HG03280 (cell line): ENCODE measurements around the gene OXCT1.
A peak's percentile ranks its signal among the peaks of the same experiment; 100 is the strongest.
"Not testable (repeated sequence)": the region's sequence is repeated elsewhere in the genome, so short reads cannot be mapped to it uniquely, and the experiment has no call there.

Experiments
- ATAC-seq: cut with Tn5 transposase; IDR thresholded peaks from one replicate; pipeline ENCODE4 v1.9.1; 2021; ENCODE audit warnings: mild to moderate bottlenecking, moderate library complexity; ENCODE audit not compliant: unreplicated experiment

OXCT1 gene

GRCh38 chr5:41728281-41728680, 141.9 kb downstream of the OXCT1 start:
- no peak for ATAC-seq

- ATAC-seq = no peak
Observed at GRCh38 chr5:41722359-41722950, 147.8 kb downstream of the OXCT1 start.

GRCh38 chr5:41721516-41721915, 148.7 kb downstream of the OXCT1 start:
- no peak for ATAC-seq

- no peak for ATAC-seq
Observed at GRCh38 chr5:41716382-41716781, 153.8 kb downstream of the OXCT1 start.

GRCh38 chr5:41714446-41714845, 155.8 kb downstream of the OXCT1 start:
- ATAC-seq = not testable (repeated sequence)

- ATAC-seq = no peak
Observed at GRCh38 chr5:41708604-41708940, 161.7 kb downstream of the OXCT1 start.

GRCh38 chr5:41707853-41708603, 162.2 kb downstream of the OXCT1 start:
- ATAC-seq = peak; percentile 75

GRCh38 chr5:41695920-41696582, 174.2 kb downstream of the OXCT1 start:
- ATAC-seq = no peak

GRCh38 chr5:41686767-41687166, 183.5 kb downstream of the OXCT1 start:
- no peak for ATAC-seq

GRCh38 chr5:41686191-41686590, 184.0 kb downstream of the OXCT1 start:
- no peak for ATAC-seq

GRCh38 chr5:41683181-41683580, 187.0 kb downstream of the OXCT1 start:
- ATAC-seq = no peak

- ATAC-seq = no peak
Observed at GRCh38 chr5:41682641-41683040, 187.6 kb downstream of the OXCT1 start.

- no peak for ATAC-seq
Observed at GRCh38 chr5:41681840-41682239, 188.4 kb downstream of the OXCT1 start.
